HK-2 (cell line): ENCODE results near the gene CD320.
A peak's percentile ranks its signal among the peaks of the same experiment; 100 is the strongest.
"Not testable (repeated sequence)": the region's sequence is repeated elsewhere in the genome, so short reads cannot be mapped to it uniquely, and the experiment has no call there.

Experiments
- DNase-seq: peaks from one replicate; pipeline ENCODE4 v3.0.0-alpha.2; 2018; ENCODE audit not compliant: unreplicated experiment

Gene CD320

DNA sequence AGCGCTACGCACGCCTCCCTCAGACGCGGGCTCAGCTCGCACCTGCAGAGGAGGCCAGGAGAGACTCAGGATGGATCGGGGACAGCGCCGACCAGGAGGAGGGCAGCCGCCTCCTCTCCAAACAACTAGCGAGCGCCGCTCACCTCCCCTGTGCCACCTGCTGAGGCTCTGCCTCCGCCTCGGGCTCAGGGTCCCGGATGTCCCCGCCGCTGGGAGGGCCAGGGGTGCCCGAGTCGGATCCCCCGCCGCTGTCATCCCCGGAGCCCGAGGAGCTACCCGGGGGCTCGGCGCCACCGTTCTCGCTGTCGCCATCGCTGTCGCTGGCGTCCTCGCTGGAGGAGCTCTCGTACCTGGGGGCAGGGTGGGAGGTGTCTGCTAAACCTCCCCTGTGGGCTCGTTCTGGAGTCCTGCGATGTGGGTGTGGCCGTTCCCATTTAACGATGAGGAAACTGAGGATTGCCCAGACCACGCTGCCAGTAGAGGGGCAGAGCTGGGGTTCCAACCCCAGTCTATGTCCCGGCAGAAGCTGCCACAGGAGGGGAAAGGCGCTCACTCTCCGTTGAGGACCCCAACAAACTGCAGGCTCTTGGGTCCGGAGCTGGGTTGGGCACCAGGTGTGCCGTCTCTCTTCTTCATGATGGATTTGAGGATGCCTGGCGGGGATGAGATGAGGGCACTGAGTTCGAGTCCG is 25.8 kb upstream of the CD320 start:
- DNase-seq = no peak

DNA sequence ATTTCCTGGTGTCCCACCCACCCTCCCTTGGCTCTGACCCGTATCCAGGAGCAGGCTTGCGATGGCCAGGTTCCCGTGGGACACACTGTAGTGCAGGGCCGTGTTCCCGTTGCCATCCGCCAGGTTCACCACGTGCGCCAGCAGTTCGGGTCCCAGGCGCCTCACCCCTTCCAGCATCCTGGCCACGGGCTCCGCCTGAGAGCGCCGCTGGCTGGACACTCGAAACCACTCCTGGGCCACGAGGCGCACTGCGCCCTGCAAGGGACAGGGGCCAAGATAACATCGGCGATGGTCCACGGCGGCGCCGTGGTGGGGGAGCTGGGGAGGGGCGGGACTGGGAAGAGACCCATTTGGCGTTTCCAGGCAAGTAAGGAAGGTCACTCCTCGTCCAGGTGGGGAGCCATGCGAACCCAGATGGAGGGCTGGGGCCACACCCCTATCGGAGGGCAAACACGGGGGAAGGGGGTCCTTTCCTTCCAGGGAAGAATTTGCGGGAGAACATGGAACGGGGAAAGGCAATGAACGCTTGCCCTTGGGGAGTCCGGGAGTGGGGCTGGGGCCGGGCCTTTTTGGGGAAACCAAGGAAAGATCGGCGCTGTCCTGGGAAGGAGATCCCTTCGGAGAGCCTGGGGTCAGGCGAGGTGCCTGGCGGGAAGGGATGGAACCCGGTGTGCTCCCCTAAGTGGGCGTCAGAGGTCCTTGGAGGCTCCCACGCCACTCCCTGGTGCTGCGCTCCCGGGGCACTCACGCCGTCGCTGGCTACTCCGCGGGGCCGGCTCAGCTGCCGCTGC is 25.0 kb upstream of the CD320 start:
- no peak for DNase-seq

DNA sequence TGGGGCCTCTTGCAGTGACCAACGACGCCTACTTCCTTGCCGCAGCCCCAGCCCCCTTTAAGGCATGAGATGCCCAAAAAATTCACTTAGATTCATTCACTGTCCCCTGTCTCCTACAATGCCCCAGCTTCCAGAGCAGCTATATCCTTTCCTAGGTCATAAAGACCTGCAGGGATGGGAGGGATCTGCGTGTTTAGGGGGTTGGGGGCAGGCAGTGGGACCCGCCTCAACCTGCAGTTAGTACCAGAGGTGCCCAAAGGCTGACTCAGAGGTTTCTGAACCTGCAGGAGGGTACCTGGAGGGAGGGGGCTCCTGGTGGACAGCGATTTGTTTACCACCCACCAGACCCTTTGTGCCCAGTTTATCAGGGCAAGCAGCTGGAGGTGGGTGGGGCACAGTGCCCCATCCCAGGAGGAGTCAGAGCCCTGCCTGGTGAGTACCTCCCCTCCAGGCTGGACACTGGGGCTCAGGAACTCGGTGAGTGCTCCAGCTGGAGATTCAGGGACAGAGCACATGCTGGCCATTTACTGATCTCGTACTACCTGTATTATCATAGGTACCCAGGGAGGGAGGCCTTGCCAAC is 23.2 kb upstream of the CD320 start:
- no peak for DNase-seq

DNA sequence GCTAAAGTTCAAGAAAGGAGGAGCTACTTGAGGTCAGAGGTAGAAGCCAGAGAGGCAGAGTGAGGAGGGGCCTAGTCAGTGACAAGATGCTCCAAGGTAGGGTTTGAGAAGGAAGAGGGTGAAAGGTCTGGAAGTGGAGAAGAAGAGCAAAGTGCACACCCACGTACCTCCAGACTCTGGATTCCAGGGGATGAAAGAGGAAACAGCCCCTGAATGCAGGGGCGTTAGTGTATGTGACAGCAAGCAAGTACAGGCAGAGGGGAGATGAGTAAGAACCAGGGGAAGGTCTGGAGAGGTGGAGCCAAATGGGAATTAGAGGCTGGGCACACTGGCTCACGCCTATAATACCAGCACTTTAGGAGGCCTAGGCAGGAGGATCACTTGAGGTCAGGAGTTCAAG is 21.8 kb upstream of the CD320 start:
- DNase-seq = no peak

DNA sequence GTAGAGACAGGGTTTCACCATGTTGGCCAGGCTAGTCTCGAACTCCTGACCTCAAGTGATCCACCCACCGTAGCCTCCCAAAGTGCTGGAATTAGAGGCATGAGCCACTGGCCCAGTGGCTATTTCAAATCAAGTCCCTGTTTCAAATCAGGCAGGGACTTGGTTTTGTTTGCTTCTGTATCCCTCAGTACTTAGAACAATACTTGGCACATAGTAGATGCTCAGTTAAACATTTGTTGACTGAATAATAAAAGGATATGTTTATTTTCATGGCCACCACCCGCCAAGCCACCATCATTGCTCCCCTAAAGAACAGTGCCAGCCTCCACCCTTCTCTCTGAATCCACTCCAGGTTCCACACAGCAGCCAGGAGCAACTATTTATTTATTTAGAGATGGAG is 17.3 kb upstream of the CD320 start:
- no peak for DNase-seq

DNA sequence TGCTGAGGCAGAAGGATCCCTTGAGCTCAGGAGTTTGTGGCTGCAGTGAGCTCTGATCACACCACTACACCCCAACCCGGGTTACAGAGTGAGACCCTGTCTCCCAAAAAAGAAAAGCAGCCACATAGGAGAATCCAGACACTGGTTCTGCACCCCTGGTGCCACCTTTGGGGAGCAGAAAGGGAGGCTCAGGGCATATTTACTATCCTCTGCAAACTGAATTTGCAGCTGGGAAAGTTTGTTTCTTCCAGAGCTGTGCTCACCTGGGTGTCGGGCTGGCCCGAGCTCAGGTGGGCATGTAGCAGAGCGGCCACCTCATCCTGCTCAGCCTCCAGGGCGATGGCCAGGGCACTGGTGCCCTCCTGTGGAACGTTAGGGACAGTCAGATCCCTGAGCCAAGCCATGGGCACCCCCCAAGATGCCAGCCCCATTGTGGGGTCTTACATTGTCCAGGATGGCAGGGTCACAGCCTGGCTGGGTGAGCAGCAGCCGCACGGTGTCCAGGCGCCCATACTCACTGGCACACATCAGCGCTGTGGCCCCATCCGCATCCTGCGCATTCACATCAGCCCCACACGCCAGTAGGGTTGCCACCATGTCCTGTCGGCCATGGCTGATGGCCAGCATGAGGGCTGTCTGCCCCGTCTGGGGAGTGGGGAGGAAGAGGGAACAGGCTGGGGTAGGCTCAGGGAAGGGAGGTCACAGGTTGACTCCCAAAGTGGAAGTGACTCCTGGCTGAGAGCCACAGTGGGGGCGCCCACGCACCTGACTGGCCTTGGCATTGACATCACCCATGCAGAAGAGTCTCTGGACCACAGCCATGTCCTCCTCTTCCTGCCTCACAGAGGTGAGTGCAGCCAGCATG is 16.3 kb upstream of the CD320 start:
- peak; percentile 28 for DNase-seq

DNA sequence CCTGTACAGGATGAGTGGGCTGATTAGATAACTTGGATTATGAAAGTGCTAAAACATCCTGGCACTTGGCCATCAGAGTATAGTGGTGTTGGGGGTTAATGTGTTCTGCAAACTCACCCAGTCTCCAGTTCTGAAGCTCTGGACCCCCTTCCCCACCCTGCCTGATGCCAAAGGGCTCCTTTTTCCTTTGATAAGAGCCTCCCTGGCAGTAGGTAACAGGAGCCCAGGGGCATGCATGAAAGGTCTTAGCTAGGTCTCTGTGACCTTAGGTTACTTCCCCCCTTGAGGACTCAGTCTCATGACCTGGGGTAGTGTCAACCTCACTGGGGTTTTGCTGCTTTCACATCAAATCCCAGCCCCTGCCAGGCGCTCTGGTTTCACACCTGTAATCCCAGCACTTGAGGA is 15.6 kb upstream of the CD320 start:
- DNase-seq = no peak

DNA sequence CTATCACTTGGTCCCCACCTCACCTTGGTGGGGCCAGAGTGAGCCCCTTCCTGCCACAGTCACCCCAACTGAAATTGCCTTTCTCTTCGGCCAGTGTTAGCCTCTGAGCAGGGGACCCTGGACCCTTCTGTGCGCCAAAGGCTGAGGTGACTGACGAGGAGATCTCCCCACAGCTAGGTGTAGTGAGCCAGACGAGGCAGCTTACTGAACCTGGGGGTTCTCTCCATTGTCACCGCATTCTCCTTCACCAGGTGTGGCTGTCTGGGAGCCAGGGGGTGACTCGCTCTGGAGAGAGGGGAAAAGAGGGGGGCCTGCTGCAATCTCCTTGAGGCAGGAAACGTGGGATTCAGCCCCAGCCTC is 14.5 kb upstream of the CD320 start:
- no peak for DNase-seq

DNA sequence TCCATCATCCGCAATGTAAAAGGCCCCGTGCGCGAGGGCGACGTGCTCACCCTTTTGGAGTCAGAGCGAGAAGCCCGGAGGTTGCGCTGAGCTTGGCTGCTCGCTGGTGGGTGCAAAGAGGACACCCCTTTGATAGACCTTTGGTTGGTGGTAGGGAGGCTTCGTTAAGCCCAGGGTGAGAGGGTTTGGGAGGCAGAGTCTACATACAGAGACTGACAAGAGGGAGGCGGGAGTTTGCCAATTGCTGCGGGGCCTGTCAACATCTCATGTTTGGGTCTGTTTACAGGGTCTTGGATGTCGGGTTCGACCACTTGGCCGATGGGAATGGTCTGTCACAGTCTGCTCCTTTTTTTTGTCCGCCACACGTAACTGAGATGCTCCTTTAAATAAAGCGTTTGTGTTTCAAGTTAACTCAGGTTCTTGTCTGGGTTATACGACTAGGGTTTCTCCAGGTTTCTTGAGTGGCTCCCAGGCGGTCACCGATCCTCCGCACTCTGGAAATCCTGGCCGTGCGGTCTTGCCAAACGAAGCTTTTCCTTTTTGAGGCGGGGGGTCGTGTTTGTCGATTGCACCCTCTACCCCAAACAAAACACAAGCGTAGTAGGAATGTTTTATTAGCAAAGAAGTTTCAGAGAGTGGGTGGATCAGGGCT is 14.0 kb upstream of the CD320 start:
- no peak for DNase-seq

DNA sequence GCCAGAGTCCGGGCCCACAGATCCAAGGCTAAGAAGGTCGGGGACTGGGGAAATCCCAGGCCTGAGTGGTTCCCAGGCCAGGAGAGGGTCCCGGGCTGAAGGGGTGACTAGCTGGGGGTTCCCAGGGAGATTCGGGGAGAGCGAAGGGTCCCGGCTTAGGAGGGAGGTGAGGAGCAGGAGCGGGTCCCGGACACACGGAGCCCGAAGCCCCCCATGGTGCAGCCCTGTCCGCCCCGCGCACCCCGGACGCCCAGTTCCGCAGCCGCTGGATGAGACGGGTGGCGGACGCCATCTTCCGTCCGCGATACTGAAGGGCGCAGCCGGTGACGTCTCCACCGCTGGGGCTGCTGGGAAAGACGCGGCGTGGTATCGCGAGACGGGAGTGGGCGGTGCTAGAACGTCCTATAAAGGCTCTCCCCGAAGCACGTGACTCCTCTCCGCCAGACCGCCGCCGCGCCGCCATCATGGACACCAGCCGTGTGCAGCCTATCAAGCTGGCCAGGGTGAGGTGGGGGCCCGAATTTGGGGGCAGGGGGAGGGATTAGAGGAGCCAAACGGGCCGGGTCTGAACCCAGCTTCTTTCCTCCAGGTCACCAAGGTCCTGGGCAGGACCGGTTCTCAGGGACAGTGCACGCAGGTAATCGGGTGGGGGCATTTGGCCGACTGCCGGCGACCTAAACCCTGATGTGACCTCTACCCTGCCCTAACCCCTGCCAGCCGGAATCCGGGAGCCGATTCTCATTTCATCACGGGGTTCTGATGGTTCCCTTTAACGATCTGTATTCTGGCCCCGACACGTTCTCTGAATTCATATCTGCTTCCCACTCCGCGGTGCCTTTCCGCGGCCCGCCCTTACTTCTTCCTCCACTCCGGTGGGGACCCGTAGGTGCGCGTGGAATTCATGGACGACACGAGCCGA is 13.2 kb upstream of the CD320 start, which contains the start of the genes NDUFA7 and RPS28:
NDUFA7 (minus strand) TSS at position 309 of the 919 bp plus-strand sequence; CDS start at position 292, 17 bp downstream.
RPS28 (plus strand) TSS at position 430 of the 919 bp plus-strand sequence; CDS start at position 465, 35 bp downstream.
- peak; percentile 97 for DNase-seq

DNA sequence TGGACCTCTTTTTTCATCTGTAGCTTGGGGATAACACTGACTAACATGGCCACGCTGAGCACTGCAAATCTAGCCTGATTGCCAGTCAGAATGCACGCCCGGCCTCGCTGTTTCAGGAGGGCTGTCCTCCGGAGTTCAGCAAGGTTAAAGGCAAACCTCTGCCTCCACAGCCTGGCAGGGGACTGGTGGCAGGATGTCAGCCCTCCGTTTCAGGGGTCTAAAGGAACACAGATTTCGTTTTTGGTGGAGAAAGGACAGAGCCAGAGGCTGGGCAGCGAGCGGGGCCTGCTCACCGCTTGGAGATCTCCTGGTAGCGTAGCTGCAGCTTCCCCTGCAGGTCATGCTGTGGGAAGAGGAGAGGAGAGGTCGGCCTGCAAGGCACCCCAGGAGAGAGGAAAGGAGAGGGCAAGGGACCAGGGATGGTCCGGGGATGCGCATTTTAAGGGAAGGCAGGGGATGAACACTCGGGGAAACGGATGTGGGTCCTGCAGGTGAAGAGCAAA is 12.5 kb upstream of the CD320 start:
- peak; percentile 38 for DNase-seq

DNA sequence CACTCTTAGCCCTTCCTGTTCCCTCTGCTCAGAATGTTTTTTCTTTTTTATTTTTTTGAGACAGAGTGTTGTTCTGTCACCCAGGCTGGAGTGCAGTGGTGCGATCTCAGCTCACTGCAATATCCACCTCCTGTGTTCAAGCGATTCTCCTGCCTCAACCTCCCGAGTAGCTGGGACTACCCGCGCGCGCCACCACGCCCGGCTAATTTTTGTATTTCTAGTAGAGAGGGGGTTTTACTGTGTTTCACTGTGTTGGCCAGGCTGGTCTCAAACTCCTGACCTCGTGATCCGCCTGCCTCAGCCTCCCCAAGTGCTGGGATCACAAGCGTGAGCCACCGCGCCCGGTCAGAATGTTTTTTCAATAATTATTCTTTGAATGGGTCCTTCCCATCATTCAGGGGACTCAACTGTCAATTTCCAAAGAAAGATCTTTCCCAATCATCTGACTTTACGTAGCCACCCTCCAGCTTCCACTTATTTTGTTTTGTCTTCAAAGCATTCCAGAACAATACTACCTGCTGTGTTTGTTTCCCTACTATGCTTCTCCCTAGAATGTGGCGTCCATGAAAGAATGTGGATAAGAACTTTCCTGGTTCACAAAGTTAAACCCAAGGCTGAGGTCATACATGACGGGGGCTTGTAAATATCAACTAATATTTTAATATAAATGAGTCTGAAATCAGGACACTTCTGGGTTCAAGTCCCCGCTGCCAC is 11.8 kb upstream of the CD320 start:
- DNase-seq = no peak

DNA sequence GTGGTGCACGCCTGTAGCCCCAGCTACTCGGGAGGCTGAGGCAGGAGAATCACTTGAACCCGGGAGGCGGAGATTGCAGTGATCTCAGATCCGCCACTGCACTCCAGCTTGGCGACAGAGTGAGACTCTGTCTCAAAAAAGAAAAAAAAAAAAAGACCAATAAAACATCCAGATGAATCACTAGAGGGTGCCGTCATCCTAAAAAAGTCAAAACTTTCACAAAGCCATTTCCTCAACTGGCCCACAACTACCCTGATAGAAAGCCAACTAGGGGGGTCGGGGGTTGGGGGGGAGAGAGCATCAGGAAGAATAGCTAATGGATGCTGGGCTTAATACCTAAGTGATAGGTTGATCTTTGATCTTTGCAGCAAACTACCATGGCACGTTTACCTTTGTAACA is 10.7 kb upstream of the CD320 start:
- DNase-seq = not testable (repeated sequence)

DNA sequence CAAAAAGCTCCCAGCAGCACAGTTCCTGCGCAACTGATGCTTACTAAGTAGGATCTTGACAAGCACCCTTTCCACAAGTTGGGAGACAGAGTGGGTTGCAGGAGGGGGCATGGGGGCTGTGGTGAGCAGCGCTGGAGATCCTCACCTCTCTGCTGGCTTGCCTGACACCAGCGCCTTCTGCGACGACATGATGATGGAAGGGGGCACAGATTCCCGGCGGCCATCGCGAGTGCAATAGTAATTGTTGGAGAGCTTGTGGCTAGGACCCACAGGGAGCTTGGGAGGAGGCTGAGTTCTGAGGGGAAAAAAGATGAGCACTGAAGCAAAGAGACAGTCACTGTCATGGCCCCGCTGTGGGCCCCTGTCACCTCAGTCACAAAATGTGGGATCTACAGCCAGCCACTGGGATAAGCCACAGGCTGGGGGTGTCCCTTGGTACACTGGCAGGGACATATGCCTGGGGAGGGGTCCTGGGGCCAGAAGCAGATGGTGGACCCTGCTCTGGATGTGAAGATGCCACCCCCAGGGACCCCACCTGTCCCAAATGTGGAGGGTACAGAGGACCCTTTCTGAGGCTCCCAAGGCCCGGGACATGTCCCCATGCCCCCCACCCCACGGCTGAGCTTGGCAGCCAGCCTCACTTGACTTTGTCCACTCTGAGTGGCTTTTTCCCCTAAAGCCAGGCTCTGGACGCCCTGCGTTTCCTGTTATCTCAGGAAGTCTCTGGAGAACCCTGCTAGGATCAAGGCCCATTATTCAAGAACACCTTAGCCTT is 8.4 kb upstream of the CD320 start:
- DNase-seq = no peak

DNA sequence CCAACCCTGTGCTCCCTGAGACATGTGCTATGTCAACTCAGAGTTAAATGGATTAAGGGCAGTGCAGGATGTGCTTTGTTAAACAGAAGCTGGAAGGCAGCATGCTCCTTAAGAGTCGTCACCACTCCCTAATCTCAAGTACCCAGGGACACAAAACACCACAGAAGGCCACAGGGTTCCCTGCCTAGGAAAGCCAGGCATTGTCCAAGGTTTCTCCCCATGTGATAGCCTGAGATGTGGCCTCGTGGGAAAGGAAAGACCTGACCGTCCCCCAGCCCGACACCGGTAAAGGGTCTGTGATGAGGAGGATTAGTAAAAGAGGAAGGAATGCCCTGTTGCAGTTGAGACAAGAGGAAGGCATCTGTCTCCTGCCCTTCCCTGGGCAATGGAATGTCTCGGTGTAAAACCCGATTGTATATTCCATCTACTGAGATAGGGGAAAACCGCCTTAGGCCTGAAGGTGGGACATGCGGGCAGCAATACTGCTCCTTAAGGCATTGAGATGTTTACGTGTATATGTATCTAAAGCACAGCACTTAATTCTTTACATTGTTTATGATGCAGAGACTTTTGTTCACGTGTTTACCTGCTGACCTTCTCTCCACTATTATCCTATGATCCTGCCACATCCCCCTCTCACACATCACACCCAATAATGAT is 7.0 kb upstream of the CD320 start:
- not testable (repeated sequence) for DNase-seq

DNA sequence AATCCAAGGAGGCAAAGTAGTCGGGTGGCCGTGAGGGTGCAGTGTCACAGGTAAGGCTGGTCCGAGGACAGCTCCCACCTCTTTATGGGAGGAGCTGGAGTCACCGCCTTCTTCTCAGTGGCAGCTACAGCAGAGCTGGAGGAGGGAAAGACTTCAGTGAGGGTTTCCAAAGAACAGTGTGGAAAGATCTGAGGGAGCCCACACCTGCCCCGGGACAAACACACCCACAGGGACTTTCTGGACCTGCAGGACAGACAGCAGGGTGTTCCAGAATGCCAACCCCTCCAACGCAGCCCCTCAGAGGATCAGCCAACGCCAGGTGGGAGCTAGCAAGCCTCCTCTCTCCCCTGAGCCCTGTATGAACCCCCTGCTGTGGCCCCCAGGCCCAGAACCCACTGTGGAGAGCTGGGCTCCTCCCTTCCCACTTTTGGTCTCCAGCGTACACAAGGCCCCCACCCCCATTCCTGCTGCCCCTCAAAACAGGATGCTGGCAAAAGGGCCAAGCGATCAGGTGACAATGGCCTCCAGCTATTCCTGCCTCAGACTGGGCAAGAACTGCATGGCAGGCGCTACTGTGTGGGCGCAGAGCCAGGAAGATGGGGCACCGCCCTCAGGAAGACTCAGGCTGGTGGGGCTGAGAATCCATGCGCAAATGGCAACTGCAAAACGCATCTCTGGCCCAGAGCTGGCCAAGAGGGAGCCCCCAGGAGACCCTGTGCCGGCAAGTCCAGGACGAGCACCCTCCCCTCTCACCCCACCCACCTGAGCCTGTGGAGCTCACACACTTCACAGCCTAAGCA is 3.5 kb upstream of the CD320 start:
- no peak for DNase-seq

DNA sequence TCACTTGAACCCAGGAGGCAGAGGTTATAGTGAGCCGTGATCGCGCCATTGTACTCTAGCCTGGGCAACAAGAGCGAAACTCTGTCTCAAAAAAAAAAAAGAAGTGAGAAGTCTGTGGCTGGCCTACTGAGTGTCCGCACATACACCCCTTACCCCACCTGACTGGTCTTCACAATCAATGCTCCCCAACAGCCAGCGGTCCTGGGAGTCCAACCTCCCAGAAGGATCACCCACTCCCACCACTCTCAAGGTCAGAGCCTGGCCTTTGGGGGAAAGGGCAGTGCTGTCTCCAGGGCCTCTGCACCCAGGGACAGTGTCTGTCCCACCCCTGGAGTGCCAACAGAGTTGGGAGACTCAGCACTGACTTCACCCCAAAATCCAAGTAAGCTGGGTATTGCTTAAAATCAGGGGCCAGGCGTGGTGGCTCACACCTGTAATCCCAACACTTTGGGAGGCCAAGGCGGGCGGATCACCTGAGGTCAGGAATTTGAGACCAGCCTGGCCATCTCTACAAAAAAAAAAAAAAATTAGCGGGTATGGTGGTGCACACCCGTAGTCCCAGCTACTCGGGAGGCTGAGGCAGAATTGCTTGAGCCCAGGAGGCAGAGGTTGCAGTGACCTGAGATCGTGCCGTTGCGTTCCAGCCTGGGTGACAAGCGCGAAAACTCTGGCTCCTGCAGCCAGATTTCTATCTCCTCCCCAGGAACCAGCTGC is 2.3 kb upstream of the CD320 start:
- DNase-seq = no peak
